Glutamatergic neuron (in vitro differentiated cells): ENCODE results near the gene PPP2R5C. TPM values are rescaled to one million over a fixed set of nuclear protein-coding genes. Genes with fewer than 3 reads are reported as not detected.

Experiments used
- DNase-seq: peaks from one replicate; pipeline ENCODE4 v3.0.0; 2022
- H3K27ac Mint-ChIP-seq: one replicate; pipeline ENCODE4 v1.8.0; 2020; ENCODE audit warnings: mild to moderate bottlenecking, mixed read lengths, inconsistent platforms; ENCODE audit not compliant: unreplicated experiment
- H3K27me3 Mint-ChIP-seq: one replicate; pipeline ENCODE4 v1.8.0; 2020; ENCODE audit warnings: mild to moderate bottlenecking, moderate library complexity, mixed read lengths, inconsistent platforms; ENCODE audit not compliant: unreplicated experiment
- H3K36me3 Mint-ChIP-seq: one replicate; pipeline ENCODE4 v1.8.0; 2020; ENCODE audit warnings: mild to moderate bottlenecking, mixed read lengths, inconsistent platforms; ENCODE audit not compliant: unreplicated experiment
- H3K4me1 Mint-ChIP-seq: one replicate; pipeline ENCODE4 v1.8.0; 2020; ENCODE audit warnings: mild to moderate bottlenecking, low read depth, mixed read lengths, inconsistent platforms; ENCODE audit not compliant: unreplicated experiment
- H3K4me3 Mint-ChIP-seq: one replicate; pipeline ENCODE4 v1.8.0; 2020; ENCODE audit warnings: mild to moderate bottlenecking, mixed read lengths, inconsistent platforms; ENCODE audit not compliant: unreplicated experiment
- H3K9me3 Mint-ChIP-seq: one replicate; pipeline ENCODE4 v1.8.0; 2020; ENCODE audit warnings: mild to moderate bottlenecking, moderate library complexity, mixed read lengths, inconsistent platforms; ENCODE audit not compliant: unreplicated experiment
- total RNA-seq: library from RNA; stranded (reverse); fragmentation: NEBNext Ultra II Directional; extraction: Animal tissue kit (Norgen Biotek cat#: 25700); gene quantifications from one replicate; pipeline ENCODE4 v1.2.1, GENCODE V29; 2021; ENCODE audit not compliant: unreplicated experiment
- TF ChIP-seq, protein P1 (sequence below): fragments of 200-600 bp; sonication (generic); IDR thresholded peaks from one replicate; pipeline ENCODE4 v1.5.0; 2021; ENCODE audit not compliant: partially characterized antibody, unreplicated experiment

The PPP2R5C gene
- total RNA-seq, 1 donor from 2014 or later: 116 TPM

DNA sequence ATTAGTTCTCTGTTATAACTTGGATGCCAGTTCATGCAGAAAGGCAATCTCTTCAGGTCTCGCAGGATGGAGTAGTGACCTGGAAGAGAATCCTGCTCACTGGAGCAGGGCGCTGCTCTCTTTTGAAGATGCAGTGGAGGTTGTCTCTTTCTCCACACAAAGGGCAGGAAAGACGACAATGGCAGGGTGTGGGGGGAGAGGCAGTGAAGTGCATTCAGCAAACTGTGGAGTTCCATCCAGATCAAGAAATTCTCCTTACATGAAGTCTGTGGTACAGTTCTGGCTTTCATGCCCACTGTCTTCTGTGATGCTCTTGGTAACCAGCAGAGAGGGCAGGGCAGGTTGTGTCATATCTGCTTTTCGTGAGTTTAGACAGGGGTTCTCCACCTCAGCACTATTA is 6.6 kb upstream of the PPP2R5C start:
- TF ChIP-seq, protein P1, sequence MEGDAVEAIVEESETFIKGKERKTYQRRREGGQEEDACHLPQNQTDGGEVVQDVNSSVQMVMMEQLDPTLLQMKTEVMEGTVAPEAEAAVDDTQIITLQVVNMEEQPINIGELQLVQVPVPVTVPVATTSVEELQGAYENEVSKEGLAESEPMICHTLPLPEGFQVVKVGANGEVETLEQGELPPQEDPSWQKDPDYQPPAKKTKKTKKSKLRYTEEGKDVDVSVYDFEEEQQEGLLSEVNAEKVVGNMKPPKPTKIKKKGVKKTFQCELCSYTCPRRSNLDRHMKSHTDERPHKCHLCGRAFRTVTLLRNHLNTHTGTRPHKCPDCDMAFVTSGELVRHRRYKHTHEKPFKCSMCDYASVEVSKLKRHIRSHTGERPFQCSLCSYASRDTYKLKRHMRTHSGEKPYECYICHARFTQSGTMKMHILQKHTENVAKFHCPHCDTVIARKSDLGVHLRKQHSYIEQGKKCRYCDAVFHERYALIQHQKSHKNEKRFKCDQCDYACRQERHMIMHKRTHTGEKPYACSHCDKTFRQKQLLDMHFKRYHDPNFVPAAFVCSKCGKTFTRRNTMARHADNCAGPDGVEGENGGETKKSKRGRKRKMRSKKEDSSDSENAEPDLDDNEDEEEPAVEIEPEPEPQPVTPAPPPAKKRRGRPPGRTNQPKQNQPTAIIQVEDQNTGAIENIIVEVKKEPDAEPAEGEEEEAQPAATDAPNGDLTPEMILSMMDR: no peak
- H3K36me3 Mint-ChIP-seq: peaks cover 8% of the 10 kb centered on the region
- no peak for DNase-seq
- H3K27ac Mint-ChIP-seq: no peak overlapping the region
- no peak overlapping the region for H3K4me3 Mint-ChIP-seq
- peaks cover 2% of the 10 kb centered on the region for H3K4me1 Mint-ChIP-seq
- peaks cover 2% of the 10 kb centered on the region for H3K27me3 Mint-ChIP-seq
- peaks cover 9% of the 10 kb centered on the region for H3K9me3 Mint-ChIP-seq

DNA sequence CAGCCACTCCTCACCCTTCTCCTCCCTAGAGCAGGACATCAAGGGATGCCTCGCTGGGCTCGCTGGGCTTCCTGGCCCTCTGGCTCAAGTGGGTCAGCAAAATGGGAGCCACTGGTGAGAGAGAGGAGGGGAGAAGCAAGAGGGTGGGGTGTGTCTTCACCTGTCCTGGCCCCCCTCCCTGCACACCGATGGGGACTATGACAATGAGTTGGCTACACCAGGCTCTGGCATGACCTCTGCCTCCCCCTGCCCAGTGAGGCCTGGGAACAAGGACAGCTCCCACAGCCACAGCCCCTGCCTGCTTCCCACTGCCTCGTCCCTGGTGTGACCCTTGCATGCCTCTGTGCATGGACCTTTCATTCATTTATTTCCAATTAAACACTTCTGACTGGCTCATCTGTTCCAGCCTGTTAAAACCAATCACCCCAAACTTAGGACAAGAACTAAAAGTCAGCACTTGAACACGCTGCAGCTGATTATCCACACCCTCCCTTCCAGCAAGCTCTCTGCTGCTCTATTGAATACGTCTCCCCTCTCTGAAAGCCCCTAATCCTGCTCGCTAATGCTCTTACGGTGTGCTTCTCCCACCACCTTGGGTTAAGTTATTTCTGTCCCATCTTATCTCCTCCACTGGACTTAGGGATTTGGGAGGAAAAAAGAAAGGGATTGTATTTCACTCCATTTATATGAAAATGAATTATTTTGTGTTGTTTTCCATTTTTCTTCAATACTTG is 5.8 kb upstream of the PPP2R5C start:
- H3K9me3 Mint-ChIP-seq: peaks cover 9% of the 10 kb centered on the region
- peaks cover 8% of the 10 kb centered on the region for H3K36me3 Mint-ChIP-seq
- H3K4me3 Mint-ChIP-seq: no peak overlapping the region
- H3K27me3 Mint-ChIP-seq: peaks cover 2% of the 10 kb centered on the region
- H3K4me1 Mint-ChIP-seq: peaks cover 2% of the 10 kb centered on the region
- TF ChIP-seq, protein P1: no peak
- H3K27ac Mint-ChIP-seq: no peak overlapping the region
- DNase-seq: no peak

DNA sequence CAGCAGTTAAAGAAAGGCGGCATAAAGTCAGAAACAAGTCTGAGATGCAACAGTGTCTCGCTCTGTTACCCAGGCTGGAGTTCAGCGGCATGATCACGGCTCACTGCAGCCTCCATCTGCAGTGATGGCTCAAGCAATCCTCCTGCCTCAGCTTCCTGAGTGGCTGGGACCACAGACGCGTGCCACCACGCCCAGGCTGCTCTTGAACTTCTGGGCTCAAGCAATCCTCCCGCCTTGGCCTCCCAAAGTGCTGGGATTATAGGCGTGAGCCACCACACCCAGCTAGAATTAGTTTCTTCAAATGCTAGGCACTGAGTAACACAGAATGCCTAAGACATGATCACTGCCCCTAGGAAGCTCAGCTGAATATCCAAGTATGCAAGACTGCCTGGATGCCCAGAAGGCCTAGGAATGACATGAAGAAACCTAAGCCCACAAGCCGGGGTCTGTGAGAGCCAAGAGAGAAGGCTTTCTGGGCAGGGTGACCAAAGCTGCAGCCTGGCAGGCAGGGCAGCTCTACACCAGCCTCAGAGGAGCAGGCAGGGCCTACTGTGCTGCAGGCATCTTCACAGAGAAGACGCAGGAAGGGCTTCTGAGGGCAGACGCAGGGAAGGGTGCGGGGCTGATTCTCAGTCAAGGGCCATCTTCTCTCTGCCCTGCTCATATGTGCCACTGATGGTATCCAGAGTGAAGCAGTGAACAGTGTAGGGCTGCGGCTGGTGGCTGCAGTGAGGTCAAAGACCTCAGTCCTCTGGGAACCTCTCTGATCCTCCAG is 4.3 kb upstream of the PPP2R5C start:
- Mint-ChIP-seq H3K27me3 (peaks cover 2% of the 10 kb centered on the region), H3K4me3 (no peak overlapping the region)

DNA sequence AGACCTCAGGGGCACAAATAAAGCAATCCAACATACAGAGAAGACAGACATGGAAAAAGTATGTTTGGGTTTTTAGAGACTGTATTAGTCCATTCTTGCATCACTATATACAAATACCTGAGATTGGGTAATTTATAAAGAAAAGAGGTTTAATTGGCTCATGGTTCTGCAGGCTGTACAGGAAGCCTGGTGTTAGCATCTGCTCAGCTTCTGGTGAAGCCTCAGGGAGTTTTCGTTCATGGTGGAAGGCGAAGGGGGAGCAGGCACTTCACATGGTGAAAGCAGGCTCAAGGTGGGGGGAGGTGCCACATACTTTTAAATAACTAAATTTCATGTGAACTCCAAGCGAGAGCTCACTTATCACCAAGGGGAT is 3.7 kb upstream of the PPP2R5C start:
- H3K4me3 Mint-ChIP-seq: no peak overlapping the region
- TF ChIP-seq, protein P1: no peak
- H3K27ac Mint-ChIP-seq: no peak overlapping the region
- H3K27me3 Mint-ChIP-seq: peaks cover 4% of the 10 kb centered on the region
- H3K36me3 Mint-ChIP-seq: peaks cover 8% of the 10 kb centered on the region
- no peak for DNase-seq
- H3K4me1 Mint-ChIP-seq: peaks cover 2% of the 10 kb centered on the region
- peaks cover 10% of the 10 kb centered on the region for H3K9me3 Mint-ChIP-seq

More for the DNA sequence above, 4.3 kb upstream of the PPP2R5C start:
- TF ChIP-seq, protein P1: no peak
- DNase-seq: no peak
- Mint-ChIP-seq H3K36me3 (peaks cover 8% of the 10 kb centered on the region), H3K4me1 (peaks cover 2% of the 10 kb centered on the region), H3K27ac (no peak overlapping the region), H3K9me3 (peaks cover 10% of the 10 kb centered on the region)
